HCT116 (cell line): Measurements from ENCODE around the gene MTURN. TPM values are rescaled to one million over a fixed set of nuclear protein-coding genes. Genes with fewer than 3 reads are reported as not detected.

Experiments used
- ATAC-seq: fragments of 200-7000 bp; cut with Tn5 transposase; 2 replicates; pipeline ENCODE4 v1.9.1; 2020; ENCODE audit warnings: mild to moderate bottlenecking, moderate library complexity
- BruUV-seq: library from RNA; stranded (reverse); fragments of 400-500 nt; replicated peaks from 2 replicates; lab custom pipeline; 2021; lab: Mats Ljungman, UMichigan
- CTCF ChIA-PET: fragments of 300-600 bp; sonication (Branson Sonifier 250); formaldehyde crosslinking; loops from one replicate; lab custom pipeline; 2021; ENCODE audit warnings: antibody characterized with exemption; lab: Charles Lee
- POLR2A ChIA-PET: fragments of 300-600, 350-600 bp; sonication (Branson Sonifier 250); formaldehyde crosslinking; loops from one replicate; lab custom pipeline; 2021; ENCODE audit warnings: antibody characterized with exemption; lab: Charles Lee
- RAD21 ChIA-PET, 2 experiments: fragments of 300-600 bp; sonication (Branson Sonifier 250); formaldehyde crosslinking; loops; one replicate each; lab custom pipeline; 2023; ENCODE audit warnings: low total read pairs in 2 of 2; ENCODE audit not compliant: uncharacterized antibody in 2 of 2, unreplicated experiment in 2 of 2, low non-redundant PET in 1 of 2; lab: Charles Lee
- DNase-seq: peaks from one replicate; pipeline ENCODE4 v3.0.0-alpha.2; 2010; ENCODE audit warnings: low read depth, low spot score
- H2AFZ ChIP-seq: fragments of 200-600 bp; shearing (Covaris generic), sonication (generic); 2 replicates; pipeline ENCODE4 v1.6.1; 2017; ENCODE audit warnings: low read depth, mixed run types, mixed read lengths, antibody characterized with exemption, low read length; ENCODE audit not compliant: poor library complexity, severe bottlenecking
- H3K27ac ChIP-seq: 2 replicates; pipeline ENCODE4 v1.5.1; 2012; ENCODE audit warnings: low read depth, low read length
- H3K27me3 ChIP-seq: fragments of 200-600 bp; sonication (generic); 2 replicates; pipeline ENCODE4 v1.6.1; 2016; ENCODE audit warnings: mixed run types, low read length, mixed read lengths; ENCODE audit not compliant: insufficient read depth
- H3K36me3 ChIP-seq, 2 experiments: fragments of 200-500 bp in 1 of 2; fragments of 200-600 bp in 1 of 2; sonication (Bioruptor generic) in 1 of 2; sonication (generic) in 1 of 2; 2 replicates each; pipeline versions ENCODE4 v1.5.1 to v1.6.1; 2014 to 2016; ENCODE audit warnings: low read length in 2 of 2, inconsistent platforms in 1 of 2, mixed read lengths in 1 of 2, mixed run types in 1 of 2; ENCODE audit not compliant: insufficient read depth in 2 of 2, control insufficient read depth in 1 of 2
- H3K4me1 ChIP-seq, 2 experiments: fragments of 200-600 bp in 1 of 2; sonication (generic) in 1 of 2; 2 replicates each; pipeline versions ENCODE4 v1.5.1 to v1.6.1; 2012 to 2017; ENCODE audit warnings: low read length in 2 of 2, inconsistent platforms in 1 of 2, mild to moderate bottlenecking in 1 of 2, mixed read lengths in 1 of 2, mixed run types in 1 of 2, moderate library complexity in 1 of 2; ENCODE audit not compliant: insufficient read depth in 2 of 2, control insufficient read depth in 1 of 2
- H3K4me2 ChIP-seq: fragments of 200-600 bp; sonication (generic); 2 replicates; pipeline ENCODE4 v1.6.1; 2017; ENCODE audit warnings: mixed run types, low read length, mixed read lengths
- H3K4me3 ChIP-seq, 2 experiments: fragments of 200-600 bp in 1 of 2; sonication (generic) in 1 of 2; replicated peaks in 1 of 2; 2 replicates each; pipeline ENCODE4 v1.5.1; 2011 to 2016; ENCODE audit warnings: low read length in 2 of 2, control low read depth in 1 of 2, low read depth in 1 of 2, mild to moderate bottlenecking in 1 of 2, mixed read lengths in 1 of 2, mixed run types in 1 of 2
- H3K79me2 ChIP-seq: fragments of 200-600 bp; sonication (generic); 2 replicates; pipeline ENCODE4 v1.6.1; 2017; ENCODE audit warnings: mild to moderate bottlenecking, mixed run types, low read length, moderate library complexity, mixed read lengths; ENCODE audit not compliant: insufficient read depth
- H3K9ac ChIP-seq: fragments of 200-600 bp; sonication (generic); 2 replicates; pipeline ENCODE4 v1.6.1; 2016; ENCODE audit warnings: low read length, mixed read lengths
- H3K9me2 ChIP-seq: fragments of 200-600 bp; sonication (generic), shearing (Covaris generic); 2 replicates; pipeline ENCODE4 v1.6.1; 2017; ENCODE audit warnings: mixed run types, mild to moderate bottlenecking, moderate library complexity; ENCODE audit not compliant: insufficient read depth
- H3K9me3 ChIP-seq, 2 experiments: fragments of 200-500 bp in 1 of 2; fragments of 200-600 bp in 1 of 2; sonication (Bioruptor generic) in 1 of 2; sonication (generic) in 1 of 2; 2 replicates each; pipeline ENCODE4 v1.6.1; 2014 to 2017; ENCODE audit warnings: low read length in 2 of 2, mixed read lengths in 2 of 2, inconsistent platforms in 1 of 2, low read depth in 1 of 2, mild to moderate bottlenecking in 1 of 2, mixed run types in 1 of 2, moderate library complexity in 1 of 2; ENCODE audit not compliant: control insufficient read depth in 1 of 2, insufficient read depth in 1 of 2
- H4K20me1 ChIP-seq: fragments of 200-600 bp; sonication (generic), shearing (Covaris generic); 2 replicates; pipeline ENCODE4 v1.6.1; 2017; ENCODE audit warnings: mixed run types, mild to moderate bottlenecking, moderate library complexity; ENCODE audit not compliant: insufficient read depth
- CBX3 ChIP-seq: IDR thresholded peaks from 2 replicates; pipeline ENCODE4 v1.6.1; 2012; ENCODE audit warnings: low read depth
- CTCF ChIP-seq, 3 experiments: fragments of 200-600 bp in 1 of 3; sonication (generic) in 1 of 3; IDR thresholded peaks in 2 of 3; conservative IDR thresholded peaks in 1 of 3; 2 replicates each; pipeline ENCODE4 v1.5.1; 2012 to 2017; ENCODE audit warnings: low read depth in 2 of 3, low read length in 2 of 3, antibody characterized with exemption in 1 of 3, borderline replicate concordance in 1 of 3, control low read depth in 1 of 3, mild to moderate bottlenecking in 1 of 3, mixed read lengths in 1 of 3, mixed run types in 1 of 3, moderate library complexity in 1 of 3; ENCODE audit not compliant: insufficient read depth in 1 of 3
- EGR1 ChIP-seq: IDR thresholded peaks from 2 replicates; pipeline ENCODE4 v1.6.1; 2012; ENCODE audit warnings: low read depth
- ELF1 ChIP-seq: IDR thresholded peaks from 2 replicates; pipeline ENCODE4 v1.6.1; 2012; ENCODE audit warnings: low read depth, borderline replicate concordance
- EZH2 ChIP-seq: fragments of 200-600 bp; sonication (generic); IDR thresholded peaks from 2 replicates; pipeline ENCODE4 v1.6.1; 2017; ENCODE audit warnings: antibody characterized with exemption, mixed run types
- FOSL1 ChIP-seq: IDR thresholded peaks from 2 replicates; pipeline ENCODE4 v1.6.1; 2012; ENCODE audit warnings: low read depth
- JUND ChIP-seq: IDR thresholded peaks from 2 replicates; pipeline ENCODE4 v1.6.1; 2012
- MAX ChIP-seq: IDR thresholded peaks from 2 replicates; pipeline ENCODE4 v1.6.1; 2012
- POLR2A ChIP-seq: IDR thresholded peaks from 2 replicates; pipeline ENCODE4 v1.7.0; 2011; ENCODE audit warnings: borderline replicate concordance; ENCODE audit not compliant: insufficient read depth, insufficient read length; ENCODE audit errors: extremely low read depth
- POLR2AphosphoS5 ChIP-seq: IDR thresholded peaks from 2 replicates; pipeline ENCODE4 v1.6.1; 2011; ENCODE audit warnings: mild to moderate bottlenecking, low read depth, low read length, moderate library complexity
- RAD21 ChIP-seq: IDR thresholded peaks from 2 replicates; pipeline ENCODE4 v1.6.1; 2012; ENCODE audit warnings: low read depth, mild to moderate bottlenecking
- REST ChIP-seq: IDR thresholded peaks from 2 replicates; pipeline ENCODE4 v1.6.1; 2012; ENCODE audit warnings: low read depth
- SIN3A ChIP-seq: IDR thresholded peaks from 2 replicates; pipeline ENCODE4 v1.6.1; 2012; ENCODE audit warnings: low read depth
- SP1 ChIP-seq: IDR thresholded peaks from 2 replicates; pipeline ENCODE4 v1.6.1; 2012; ENCODE audit warnings: low read depth
- SRF ChIP-seq: IDR thresholded peaks from 2 replicates; pipeline ENCODE4 v1.6.1; 2012; ENCODE audit warnings: low read depth
- TCF7L2 ChIP-seq: IDR thresholded peaks from 2 replicates; pipeline ENCODE4 v1.7.0; 2011; ENCODE audit warnings: borderline replicate concordance, inconsistent platforms; ENCODE audit not compliant: insufficient read depth, insufficient read length; ENCODE audit errors: extremely low read depth
- YY1 ChIP-seq: IDR thresholded peaks from 2 replicates; pipeline ENCODE4 v1.6.1; 2011; ENCODE audit warnings: low read length, low read depth, moderate library complexity, mild to moderate bottlenecking; ENCODE audit not compliant: insufficient replicate concordance; ENCODE audit errors: extremely low read depth
- ZNF274 ChIP-seq: fragments of 200-500 bp; sonication (Bioruptor generic); IDR thresholded peaks from 2 replicates; pipeline ENCODE4 v1.6.1; 2014; ENCODE audit warnings: mild to moderate bottlenecking, low read depth, low read length, inconsistent platforms
- intact Hi-C: fragments of 100-400 bp; cut with micrococcal nuclease; formaldehyde crosslinking; loops from 2 replicates; pipeline ENCODE4 v1.10.0; 2022
- total RNA-seq: library from RNA; stranded (reverse); gene quantifications from one replicate; pipeline ENCODE4 v1.2.1, GENCODE V29; 2021; ENCODE audit not compliant: unreplicated experiment

The MTURN gene
- total RNA-seq, 1 experiment from 2014 or later, result 7.5 TPM

GRCh38 chr7:30114536-30115238, 20.1 kb upstream of the MTURN start:
- POLR2A ChIA-PET, result no interaction called here

More at GRCh38 chr7:30114536-30115238, 20.1 kb upstream of the MTURN start:
- no peak for DNase-seq
- Histone ChIP-seq H3K27me3 (no peaks in the 10 kb centered on the region), H3K9ac (no peak overlapping the region), H3K4me2 (no peak overlapping the region), H3K4me1 (no peaks in the 10 kb centered on the region), H3K36me3 (no peaks in the 10 kb centered on the region), H3K4me3 (no peak overlapping the region), H4K20me1 (no peaks in the 10 kb centered on the region), H3K9me3 (peaks cover 11 to 20% of the 10 kb centered on the region in 2 experiments; a peak in 2 of 4 replicates), H3K27ac (no peak overlapping the region), H3K9me2 (no peaks in the 10 kb centered on the region), H3K79me2 (no peaks in the 10 kb centered on the region), H2AFZ (no peak overlapping the region)
- CTCF ChIA-PET, result no interaction called here
- no peak for TF ChIP-seq SRF
- no peak for TF ChIP-seq CBX3
- TF ChIP-seq POLR2AphosphoS5, result no peak
- TF ChIP-seq ZNF274, result no peak
- no peak for TF ChIP-seq FOSL1
- TF ChIP-seq SIN3A, result no peak
- TF ChIP-seq ELF1, result no peak
- TF ChIP-seq MAX, result no peak
- TF ChIP-seq TCF7L2, result no peak
- no peak for TF ChIP-seq EZH2
- TF ChIP-seq YY1, result no peak
- no peak for TF ChIP-seq EGR1
- no peak for TF ChIP-seq REST
- no peak for TF ChIP-seq SP1
- TF ChIP-seq RAD21, result no peak
- TF ChIP-seq CTCF (IDR thresholded peaks at IDR 0.05 in 2 of 3, conservative IDR thresholded peaks at IDR 0.05 in 1 of 3; ENCODE audit: borderline replicate concordance in 1 of 3, insufficient read depth in 1 of 3, low read depth in 2 of 3, low read length in 2 of 3), result no peak
- no peak for TF ChIP-seq JUND
- TF ChIP-seq POLR2A, result no peak
- no peak for ATAC-seq
- intact Hi-C loops, result no loop called here
- BruUV-seq, result no TSS peak
- RAD21 ChIA-PET, result no interaction called here
